ENCODE data around the gene NDUFS3.
"Not testable (repeated sequence)": the region's sequence is repeated elsewhere in the genome, so short reads cannot be mapped to it uniquely, and the experiment has no call there.

NDUFS3 gene

GRCh38 chr11:47558695-47559094 is 20.2 kb upstream of the NDUFS3 start:
- DNase-seq (ENCODE audit: low read depth, low spot score): no peak

GRCh38 chr11:47560426-47560825 is 18.4 kb upstream of the NDUFS3 start:
- DNase-seq (ENCODE audit: low read depth, low spot score): no peak

- DNase-seq (ENCODE audit: low read depth, low spot score): not testable (repeated sequence)
Measured at GRCh38 chr11:47562393-47562792, 16.5 kb upstream of the NDUFS3 start.

GRCh38 chr11:47564366-47564765 is 14.5 kb upstream of the NDUFS3 start:
- DNase-seq (ENCODE audit: low read depth, low spot score): not testable (repeated sequence)

GRCh38 chr11:47564933-47565339 is 13.9 kb upstream of the NDUFS3 start:
- no peak for DNase-seq (ENCODE audit: low read depth, low spot score)

GRCh38 chr11:47565340-47566148 is 13.3 kb upstream of the NDUFS3 start, which contains the start of gene PTPMT1:
PTPMT1 (plus strand) TSS chr11:47565599; CDS start chr11:47565623, 24 bp downstream.
- no peak for DNase-seq (ENCODE audit: low read depth, low spot score)

GRCh38 chr11:47566149-47566698 is 12.7 kb upstream of the NDUFS3 start:
- no peak for DNase-seq (ENCODE audit: low read depth, low spot score)

GRCh38 chr11:47569646-47570045 is 9.2 kb upstream of the NDUFS3 start:
- no peak for DNase-seq (ENCODE audit: low read depth, low spot score)

GRCh38 chr11:47570651-47571356 is 8.1 kb upstream of the NDUFS3 start:
- DNase-seq (ENCODE audit: low read depth, low spot score): no peak

GRCh38 chr11:47571357-47571729 is 7.5 kb upstream of the NDUFS3 start:
- DNase-seq (ENCODE audit: low read depth, low spot score): no peak

GRCh38 chr11:47571895-47572294 is 7.0 kb upstream of the NDUFS3 start:
- DNase-seq (ENCODE audit: low read depth, low spot score): no peak

- no peak for DNase-seq (ENCODE audit: low read depth, low spot score)
Measured at GRCh38 chr11:47572715-47573255, 6.1 kb upstream of the NDUFS3 start.

- DNase-seq (ENCODE audit: low read depth, low spot score): no peak
Measured at GRCh38 chr11:47573321-47573720, 5.6 kb upstream of the NDUFS3 start.

- DNase-seq (ENCODE audit: low read depth, low spot score): no peak
Measured at GRCh38 chr11:47577460-47578041, 1.3 kb upstream of the NDUFS3 start.

GRCh38 chr11:47583844-47584243 is 5.0 kb downstream of the NDUFS3 start:
- no peak for DNase-seq (ENCODE audit: low read depth, low spot score)

- DNase-seq (ENCODE audit: low read depth, low spot score): no peak
Measured at GRCh38 chr11:47586098-47586855, 7.4 kb downstream of the NDUFS3 start, which contains the start of gene FAM180B. FAM180B (plus strand) TSS chr11:47586678; CDS start chr11:47586769, 91 bp downstream.

GRCh38 chr11:47587039-47587716 is 8.3 kb downstream of the NDUFS3 start:
- DNase-seq (ENCODE audit: low read depth, low spot score): no peak

- no peak for DNase-seq (ENCODE audit: low read depth, low spot score)
Measured at GRCh38 chr11:47587723-47588326, 9.0 kb downstream of the NDUFS3 start.

- DNase-seq (ENCODE audit: low read depth, low spot score): no peak
Measured at GRCh38 chr11:47589118-47589517, 10.2 kb downstream of the NDUFS3 start.

GRCh38 chr11:47589584-47589976 is 10.7 kb downstream of the NDUFS3 start:
- no peak for DNase-seq (ENCODE audit: low read depth, low spot score)

Measured in iPS DF 19.7 (cell line).